SK-N-SH (cell line): ENCODE results near the gene MTPN. TPM values are rescaled to one million over a fixed set of nuclear protein-coding genes. Genes with fewer than 3 reads are reported as not detected.

Source experiments
- CTCF ChIA-PET: fragments of 300-600, 350-600 bp; formaldehyde crosslinking; extraction: SDS; loops from one replicate; lab custom pipeline; 2021; lab: Yijun Ruan, JAX
- POLR2A ChIA-PET: fragments of 350-600 bp; sonication (Branson Sonifier 250); formaldehyde crosslinking; extraction: SDS; loops from one replicate; lab custom pipeline; 2020; ENCODE audit warnings: antibody characterized with exemption, inconsistent platforms; lab: Yijun Ruan, JAX
- DNase-seq: peaks from one replicate; pipeline ENCODE4 v3.0.0; 2012
- H2AFZ ChIP-seq: fragments of 200-600 bp; sonication (generic); 2 replicates; pipeline ENCODE4 v1.8.1; 2016; ENCODE audit warnings: antibody characterized with exemption, mild to moderate bottlenecking, low read depth
- H3F3A ChIP-seq: fragments of 200-600 bp; sonication (generic); replicated peaks from 2 replicates; pipeline ENCODE3; 2016; ENCODE audit warnings: antibody characterized with exemption, mild to moderate bottlenecking; ENCODE audit not compliant: insufficient read depth
- H3K27ac ChIP-seq, 2 experiments: fragments of 200-500 bp in 1 of 2; fragments of 200-600 bp in 1 of 2; sonication (Bioruptor generic) in 1 of 2; sonication (generic), shearing (Covaris generic) in 1 of 2; 2 replicates each; pipeline versions ENCODE4 v1.5.1 to v1.6.1; 2014 to 2016; ENCODE audit warnings: low read depth in 2 of 2, inconsistent platforms in 1 of 2, low read length in 1 of 2, mild to moderate bottlenecking in 1 of 2, mixed read lengths in 1 of 2
- H3K27me3 ChIP-seq: fragments of 200-600 bp; sonication (generic), shearing (Covaris generic); 2 replicates; pipeline ENCODE4 v1.6.1; 2016; ENCODE audit warnings: mixed run types; ENCODE audit not compliant: insufficient read depth
- H3K36me3 ChIP-seq, 2 experiments: fragments of 200-500 bp in 1 of 2; fragments of 200-600 bp in 1 of 2; sonication (Bioruptor generic) in 1 of 2; sonication (generic) in 1 of 2; replicated peaks in 1 of 2; 2 replicates each; pipeline versions ENCODE3 to v1.5.1; 2014 to 2016; ENCODE audit warnings: low read length in 1 of 2, mild to moderate bottlenecking in 1 of 2; ENCODE audit not compliant: insufficient read depth in 2 of 2, control insufficient read depth in 1 of 2
- H3K4me1 ChIP-seq, 2 experiments: fragments of 200-500 bp in 1 of 2; fragments of 200-600 bp in 1 of 2; sonication (Bioruptor generic) in 1 of 2; sonication (generic), shearing (Covaris generic) in 1 of 2; 2 replicates each; pipeline versions ENCODE4 v1.5.1 to v1.6.1; 2014 to 2016; ENCODE audit warnings: low read depth in 1 of 2, low read length in 1 of 2, mixed run types in 1 of 2; ENCODE audit not compliant: insufficient read depth in 2 of 2, control insufficient read depth in 1 of 2
- H3K4me2 ChIP-seq: fragments of 200-600 bp; sonication (generic), shearing (Covaris generic); 2 replicates; pipeline ENCODE4 v1.6.1; 2017; ENCODE audit warnings: mixed run types
- H3K4me3 ChIP-seq, 2 experiments: fragments of 200-500 bp in 1 of 2; fragments of 200-600 bp in 1 of 2; sonication (Bioruptor generic) in 1 of 2; sonication (generic), shearing (Covaris generic) in 1 of 2; 2 replicates each; pipeline versions ENCODE4 v1.5.1 to v1.8.1; 2014 to 2016; ENCODE audit warnings: low read depth in 2 of 2, inconsistent platforms in 1 of 2, low read length in 1 of 2, mild to moderate bottlenecking in 1 of 2, mixed read lengths in 1 of 2, moderate library complexity in 1 of 2
- H3K79me2 ChIP-seq: fragments of 200-600 bp; sonication (generic); 2 replicates; pipeline ENCODE4 v1.8.1; 2017; ENCODE audit warnings: mild to moderate bottlenecking; ENCODE audit not compliant: insufficient read depth
- H3K9ac ChIP-seq: fragments of 200-600 bp; sonication (generic); 2 replicates; pipeline ENCODE4 v1.6.1; 2017; ENCODE audit warnings: mixed run types
- H3K9me2 ChIP-seq: fragments of 200-600 bp; sonication (generic); 2 replicates; pipeline ENCODE4 v1.6.1; 2017; ENCODE audit warnings: mixed run types
- H3K9me3 ChIP-seq: fragments of 200-600 bp; sonication (generic); 2 replicates; pipeline ENCODE4 v1.6.1; 2017; ENCODE audit warnings: mixed run types, mild to moderate bottlenecking, moderate library complexity
- H4K20me1 ChIP-seq: fragments of 200-600 bp; sonication (generic); 2 replicates; pipeline ENCODE4 v1.6.1; 2017; ENCODE audit warnings: mild to moderate bottlenecking, mixed run types; ENCODE audit not compliant: insufficient read depth
- FOSL2 ChIP-seq: IDR thresholded peaks from 2 replicates; pipeline ENCODE4 v1.4.0; 2012; ENCODE audit warnings: low read depth, mild to moderate bottlenecking, moderate library complexity, borderline replicate concordance
- GATA2 ChIP-seq: sonication (generic); formaldehyde crosslinking; IDR thresholded peaks from 2 replicates; pipeline ENCODE4 v1.5.0; 2020; ENCODE audit warnings: mild to moderate bottlenecking, missing genetic modification reagents
- IRF3 ChIP-seq: fragments of 150-350 bp; IDR thresholded peaks from 2 replicates; pipeline ENCODE4 v1.6.1; 2016; ENCODE audit warnings: mild to moderate bottlenecking, low read depth, low read length
- MAX ChIP-seq: IDR thresholded peaks from 2 replicates; pipeline ENCODE4 v1.4.0; 2012; ENCODE audit warnings: low read depth
- NRF1 ChIP-seq: IDR thresholded peaks from 2 replicates; pipeline ENCODE4 v1.6.1; 2012; ENCODE audit warnings: low read depth, mild to moderate bottlenecking, low read length
- POLR2AphosphoS5 ChIP-seq: IDR thresholded peaks from 2 replicates; pipeline ENCODE4 v1.6.1; 2012; ENCODE audit warnings: low read depth, low read length
- SMC3 ChIP-seq: IDR thresholded peaks from 2 replicates; pipeline ENCODE4 v1.6.1; 2012; ENCODE audit warnings: low read depth, low read length, improper control_type of control experiment
- TCF12 ChIP-seq: IDR thresholded peaks from 2 replicates; pipeline ENCODE4 v1.4.0; 2012
- ZBTB33 ChIP-seq: IDR thresholded peaks from 2 replicates; pipeline ENCODE4 v1.4.0; 2012; ENCODE audit warnings: low read depth, borderline replicate concordance
- WGBS: methylation state at CpG from one replicate; pipeline ENCODE4 v1.1.6; 2017; ENCODE audit warnings: low lambda C conversion rate; 5-methylcytosine and 5-hydroxymethylcytosine counted together
- polyA plus RNA-seq, 3 experiments: library from polyadenylated mRNA; depleted of rRNA; stranded (reverse); fragments of >200 nt; gene quantifications; 2 replicates each; pipeline ENCODE4 v1.2.3, GENCODE V29; 2012
- TF ChIP-seq, protein P1 (sequence below): IDR thresholded peaks from 2 replicates; pipeline ENCODE4 v1.6.1; 2012; ENCODE audit warnings: mild to moderate bottlenecking, low read depth, low read length, moderate library complexity

The MTPN gene
- polyA plus RNA-seq, 1 of the 3 experiments (the other 2 are of a cell fraction), result 135 TPM

DNA sequence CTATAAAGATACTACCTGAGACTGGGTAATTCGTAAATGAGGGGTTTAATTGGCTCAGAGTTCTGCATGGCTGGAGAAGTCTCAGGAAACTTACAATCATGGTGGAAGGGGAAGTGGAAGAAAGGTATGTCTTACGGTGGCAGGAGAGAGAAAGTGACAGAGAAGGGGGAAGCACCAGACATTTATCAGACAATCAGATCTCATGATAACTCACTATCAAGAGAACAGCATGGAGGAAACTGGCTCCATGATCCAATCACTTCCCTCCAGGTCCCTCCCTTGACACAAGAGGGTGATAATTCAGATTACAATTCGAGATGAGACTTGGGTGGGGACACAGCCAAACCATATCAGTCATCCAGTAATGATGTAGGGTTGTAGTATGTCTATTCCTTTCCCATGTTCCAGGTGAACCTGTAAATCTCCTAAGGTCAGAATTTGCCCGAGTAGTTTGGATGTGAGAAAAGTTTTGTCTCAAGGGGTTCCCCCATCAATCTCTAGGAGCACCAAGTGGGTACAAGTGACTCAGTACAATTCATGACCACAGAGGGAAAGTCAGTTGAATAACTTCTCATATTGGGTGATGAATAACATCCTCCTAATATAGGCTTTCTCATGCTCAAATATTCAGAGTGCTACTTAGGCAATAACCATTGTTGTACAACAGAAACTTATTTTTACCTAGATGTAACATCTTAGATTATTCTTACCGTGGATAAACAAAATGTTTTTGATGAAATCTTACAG, 39.7 kb upstream of the MTPN start:
- no peaks in the 10 kb centered on the region for H3F3A ChIP-seq
- peaks cover 0 to 6% of the 10 kb centered on the region in 2 experiments; a peak in 2 of 4 replicates for H3K4me1 ChIP-seq
- H3K36me3 ChIP-seq, result no peaks in the 10 kb centered on the region
- no peaks in the 10 kb centered on the region for H3K27me3 ChIP-seq
- no peak overlapping the region for H2AFZ ChIP-seq
- H3K9ac ChIP-seq, result no peak overlapping the region
- no peaks in the 10 kb centered on the region for H3K9me2 ChIP-seq
- ChIA-PET CTCF (interaction anchor here (1.5 to 2.0 kb wide), 2 partner anchors 216 to 354 kb away, joined by 3 to 14 read pairs; partner anchors contain the start of gene STMP1), POLR2A (no interaction called here)
- H3K9me3 ChIP-seq, result no peaks in the 10 kb centered on the region
- no peak overlapping the region for H3K4me3 ChIP-seq
- no peak overlapping the region for H3K27ac ChIP-seq
- no peak for TF ChIP-seq GATA2 (CRISPR knock-in tag)
- no peak for TF ChIP-seq MAX
- TF ChIP-seq NRF1, result no peak
- no peak for TF ChIP-seq SMC3
- TF ChIP-seq POLR2AphosphoS5, result no peak
- TF ChIP-seq, protein P1, sequence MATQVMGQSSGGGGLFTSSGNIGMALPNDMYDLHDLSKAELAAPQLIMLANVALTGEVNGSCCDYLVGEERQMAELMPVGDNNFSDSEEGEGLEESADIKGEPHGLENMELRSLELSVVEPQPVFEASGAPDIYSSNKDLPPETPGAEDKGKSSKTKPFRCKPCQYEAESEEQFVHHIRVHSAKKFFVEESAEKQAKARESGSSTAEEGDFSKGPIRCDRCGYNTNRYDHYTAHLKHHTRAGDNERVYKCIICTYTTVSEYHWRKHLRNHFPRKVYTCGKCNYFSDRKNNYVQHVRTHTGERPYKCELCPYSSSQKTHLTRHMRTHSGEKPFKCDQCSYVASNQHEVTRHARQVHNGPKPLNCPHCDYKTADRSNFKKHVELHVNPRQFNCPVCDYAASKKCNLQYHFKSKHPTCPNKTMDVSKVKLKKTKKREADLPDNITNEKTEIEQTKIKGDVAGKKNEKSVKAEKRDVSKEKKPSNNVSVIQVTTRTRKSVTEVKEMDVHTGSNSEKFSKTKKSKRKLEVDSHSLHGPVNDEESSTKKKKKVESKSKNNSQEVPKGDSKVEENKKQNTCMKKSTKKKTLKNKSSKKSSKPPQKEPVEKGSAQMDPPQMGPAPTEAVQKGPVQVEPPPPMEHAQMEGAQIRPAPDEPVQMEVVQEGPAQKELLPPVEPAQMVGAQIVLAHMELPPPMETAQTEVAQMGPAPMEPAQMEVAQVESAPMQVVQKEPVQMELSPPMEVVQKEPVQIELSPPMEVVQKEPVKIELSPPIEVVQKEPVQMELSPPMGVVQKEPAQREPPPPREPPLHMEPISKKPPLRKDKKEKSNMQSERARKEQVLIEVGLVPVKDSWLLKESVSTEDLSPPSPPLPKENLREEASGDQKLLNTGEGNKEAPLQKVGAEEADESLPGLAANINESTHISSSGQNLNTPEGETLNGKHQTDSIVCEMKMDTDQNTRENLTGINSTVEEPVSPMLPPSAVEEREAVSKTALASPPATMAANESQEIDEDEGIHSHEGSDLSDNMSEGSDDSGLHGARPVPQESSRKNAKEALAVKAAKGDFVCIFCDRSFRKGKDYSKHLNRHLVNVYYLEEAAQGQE, result no peak
- TF ChIP-seq ZBTB33, result no peak
- TF ChIP-seq IRF3, result no peak
- TF ChIP-seq FOSL2, result no peak
- no peak for TF ChIP-seq TCF12
- DNase-seq, result no peak
- no peaks in the 10 kb centered on the region for H4K20me1 ChIP-seq
- no peaks in the 10 kb centered on the region for H3K79me2 ChIP-seq
- 51% methylated on average over 5 of the region's 5 CpGs for WGBS
- H3K4me2 ChIP-seq, result no peak overlapping the region
